Kidney (tissue), 14 donors: Measurements from ENCODE around the gene UBAC1. TPM values are rescaled to one million over a fixed set of nuclear protein-coding genes. Genes with fewer than 3 reads are reported as not detected.
A peak's percentile ranks its signal among the peaks of the same experiment; 100 is the strongest.

Experiments used
- DNase-seq, 5 donors: peaks; one replicate each; pipeline ENCODE4 v3.0.0-alpha.2; 2013 to 2020
- FAIRE-seq: peaks from 2 replicates; lab custom pipeline; 2012; peaks lifted over from hg19 to GRCh38; lab: Jason Lieb, UNC
- H3K27ac ChIP-seq, 2 donors: one replicate each; pipeline ENCODE4 v1.7.0; 2013; ENCODE audit warnings: low read depth in 2 of 2, low read length in 2 of 2, inconsistent platforms in 1 of 2
- H3K27me3 ChIP-seq: one replicate; pipeline ENCODE4 v1.7.1; 2013; ENCODE audit warnings: low read length, inconsistent platforms; ENCODE audit not compliant: control insufficient read depth, insufficient read depth
- H3K36me3 ChIP-seq, 3 donors: one replicate each; pipeline versions ENCODE4 v1.7.0 to v1.7.1; 2013; ENCODE audit warnings: low read length in 3 of 3, control low read depth in 1 of 3, inconsistent platforms in 1 of 3; ENCODE audit not compliant: insufficient read depth in 3 of 3, control insufficient read depth in 2 of 3
- H3K4me1 ChIP-seq, 3 donors: one replicate each; pipeline versions ENCODE4 v1.7.0 to v1.7.1; 2013; ENCODE audit warnings: low read length in 3 of 3, inconsistent platforms in 1 of 3, low read depth in 1 of 3; ENCODE audit not compliant: control insufficient read depth in 2 of 3, insufficient read depth in 2 of 3
- H3K4me3 ChIP-seq, 3 donors: one replicate each; pipeline versions ENCODE4 v1.7.0 to v1.8.1; 2013; ENCODE audit warnings: low read length in 3 of 3, control low read depth in 1 of 3, inconsistent platforms in 1 of 3
- H3K9ac ChIP-seq, 3 donors: one replicate each; pipeline versions ENCODE4 v1.7.0 to v1.7.1; 2013; ENCODE audit warnings: low read length in 3 of 3, control low read depth in 1 of 3, inconsistent platforms in 1 of 3
- H3K9me3 ChIP-seq, 3 donors: one replicate each; pipeline versions ENCODE4 v1.7.0 to v1.7.1; 2013; ENCODE audit warnings: low read length in 3 of 3, control low read depth in 1 of 3, inconsistent platforms in 1 of 3; ENCODE audit not compliant: control insufficient read depth in 2 of 3, insufficient read depth in 1 of 3
- CTCF ChIP-seq: IDR thresholded peaks from 3 replicates; pipeline ENCODE4 v1.5.1; 2012; ENCODE audit warnings: mild to moderate bottlenecking, moderate library complexity, borderline replicate concordance; ENCODE audit not compliant: insufficient read depth; ENCODE audit errors: extremely low read depth
- intact Hi-C: fragments of 100-400 bp; cut with DNase I; formaldehyde crosslinking; loops from one replicate; pipeline ENCODE4 v1.11.1; 2022
- polyA plus RNA-seq: library from polyadenylated mRNA; stranded (reverse); fragments of 350-450 nt; fragmentation: Illumina TruSeq; extraction: RNeasy Lipid Tissue Mini Kit (QIAGEN cat#74804); gene quantifications from one replicate; pipeline ENCODE4 v1.2.3, GENCODE V29; 2014; ENCODE audit warnings: low read depth, low replicate concordance; ENCODE audit not compliant: insufficient read depth
- total RNA-seq: library from RNA; stranded (reverse); fragmentation: NEBNext Ultra II Directional; extraction: Animal tissue kit (Norgen Biotek cat#: 25700); gene quantifications from one replicate; pipeline ENCODE4 v1.2.1, GENCODE V29; 2021
- donor health status: control.
- donor health status: control.
- donor health status: control.
- donor health status: control.
- donor health status: control.
- donor health status: DM: yes; HTN: yes; CAD: no.
- donor health status: Normal renal cell carcinoma (clear cell type).

UBAC1 gene
- total and polyA plus RNA-seq, 2 donors from 2014 or later: 40.2 to 52.6 TPM

DNA sequence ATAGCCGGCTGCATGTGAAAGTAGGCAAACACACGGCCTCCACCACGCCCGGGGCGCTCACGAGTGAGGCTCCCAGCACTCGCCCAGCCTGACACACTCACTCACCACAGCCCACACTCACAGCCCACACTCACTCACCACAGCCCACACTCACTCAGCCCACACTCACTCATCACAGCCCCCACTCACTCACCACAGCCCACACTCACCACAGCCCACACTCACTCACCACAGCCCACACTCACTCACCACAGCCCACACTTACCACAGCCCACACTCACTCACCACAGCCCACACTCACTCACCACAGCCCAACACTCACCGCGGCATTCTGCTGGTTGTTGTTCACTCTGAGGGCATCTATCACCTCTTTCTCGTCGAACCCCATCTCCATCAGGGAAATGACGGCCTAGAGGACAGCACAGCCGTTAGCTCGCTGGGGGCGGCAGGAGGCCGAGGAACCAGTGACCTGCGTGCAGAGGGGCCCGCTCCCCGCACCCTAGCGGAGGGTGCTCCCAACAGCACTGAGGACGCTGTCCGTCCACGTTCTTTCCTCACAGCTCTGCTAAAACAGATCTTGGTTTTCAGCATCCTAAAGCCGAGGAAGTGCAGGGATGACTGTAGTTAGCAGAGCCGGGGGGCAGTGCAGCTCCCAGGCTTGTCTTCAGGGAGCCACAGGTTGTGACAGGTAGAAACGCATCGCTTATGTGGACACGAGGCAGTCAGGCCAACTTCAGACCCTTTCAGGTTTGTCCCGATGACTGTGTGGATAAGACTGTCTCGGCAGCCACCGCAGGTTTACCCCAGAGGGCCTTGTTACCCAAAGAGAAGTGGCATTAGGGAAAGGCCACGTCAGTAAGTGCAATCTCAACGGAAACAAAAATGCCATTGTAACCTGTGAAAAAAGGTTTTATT lies 21.6 kb downstream of the UBAC1 start:
- intact Hi-C loops: no loop called here
- H3K27me3 ChIP-seq: no peaks in the 10 kb centered on the region
- no peak overlapping the region for H3K4me3 ChIP-seq
- DNase-seq: no peak
- H3K9me3 ChIP-seq: no peaks in the 10 kb centered on the region
- H3K36me3 ChIP-seq: peaks cover 0 to 44% (median 25%) of the 10 kb centered on the region in 3 donors
- no peak for FAIRE-seq
- H3K27ac ChIP-seq: no peak overlapping the region
- no peak overlapping the region for H3K9ac ChIP-seq
- H3K4me1 ChIP-seq: no peaks in the 10 kb centered on the region
- no peak for TF ChIP-seq CTCF

GRCh38 chr9:135937521-135938489 lies 23.4 kb downstream of the UBAC1 start:
- no peak for TF ChIP-seq CTCF
- no peak overlapping the region for H3K9ac ChIP-seq
- intact Hi-C loops: no loop called here

DNA sequence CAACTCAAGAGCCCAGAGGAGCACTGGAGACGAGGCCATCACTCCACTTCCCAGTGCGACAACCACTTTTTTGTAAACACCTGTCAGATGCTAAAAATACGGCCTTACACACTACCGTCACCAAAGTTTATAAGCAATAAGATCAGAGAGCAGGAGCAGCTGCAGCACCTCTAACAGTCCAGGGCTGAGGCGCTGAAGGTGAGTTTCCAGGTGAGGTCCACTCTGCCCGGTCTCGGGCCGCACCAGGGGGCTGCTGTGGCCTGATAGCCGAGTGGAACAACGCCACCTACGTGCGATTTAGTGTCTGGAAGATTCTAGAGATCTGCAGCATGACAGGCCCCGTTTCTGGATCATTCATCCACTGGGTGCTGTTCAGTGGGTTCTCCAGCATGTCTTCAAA lies 28.1 kb downstream of the UBAC1 start:
- peaks cover 0 to 53% (median 19%) of the 10 kb centered on the region in 3 donors for H3K36me3 ChIP-seq
- intact Hi-C loops: no loop called here
- FAIRE-seq: no peak
- H3K4me3 ChIP-seq: no peak overlapping the region
- no peak for TF ChIP-seq CTCF
- no peak overlapping the region for H3K9ac ChIP-seq
- DNase-seq: peak in 1 of 5 donors; percentile 21
- no peaks in the 10 kb centered on the region for H3K4me1 ChIP-seq
- H3K27me3 ChIP-seq: no peaks in the 10 kb centered on the region
- H3K27ac ChIP-seq: no peak overlapping the region
- no peaks in the 10 kb centered on the region for H3K9me3 ChIP-seq

More at GRCh38 chr9:135937521-135938489, 23.4 kb downstream of the UBAC1 start:
- FAIRE-seq (no peak), DNase-seq (no peak)
- Histone ChIP-seq H3K27ac (no peak overlapping the region), H3K36me3 (peaks cover 0 to 56% (median 22%) of the 10 kb centered on the region in 3 donors), H3K9me3 (no peaks in the 10 kb centered on the region), H3K4me3 (no peak overlapping the region), H3K4me1 (no peaks in the 10 kb centered on the region), H3K27me3 (no peaks in the 10 kb centered on the region)
